ENCODE data around the gene AGPAT4.

AGPAT4 gene

DNA sequence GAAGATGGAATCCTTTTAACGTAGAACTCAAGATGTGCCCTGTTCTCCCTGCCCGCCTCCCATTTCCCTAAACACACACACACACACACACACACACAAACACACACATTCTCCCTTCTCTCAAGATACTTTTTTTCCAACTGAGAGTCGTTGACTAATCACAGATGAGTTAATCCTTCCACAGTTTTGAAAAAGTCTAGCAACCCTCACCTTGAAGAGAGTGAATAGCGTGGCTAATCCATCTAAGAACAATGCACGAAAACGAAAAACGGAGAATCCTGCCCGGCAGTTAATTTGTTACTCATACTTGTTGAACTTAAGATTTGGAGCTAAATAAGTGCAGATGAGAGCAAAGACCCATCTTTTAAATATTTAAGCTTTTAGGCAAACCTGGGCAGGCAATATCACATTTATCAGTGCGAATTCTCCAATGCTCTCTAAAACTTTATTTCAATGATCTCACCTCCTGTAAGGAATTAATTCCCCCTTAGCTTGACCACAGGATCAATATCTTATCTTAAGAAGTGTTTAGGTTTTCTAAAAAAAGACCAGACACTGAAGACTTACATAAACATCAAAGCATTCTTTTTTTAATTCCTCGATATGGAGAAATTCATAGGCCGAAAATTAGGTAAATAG is 1.1 kb downstream of the AGPAT4 start:
- H3K27ac Mint-ChIP-seq, result peak overlapping the region; percentile 94
- peaks cover 2% of the 10 kb centered on the region for H3K9me3 Mint-ChIP-seq
- peaks cover 2% of the 10 kb centered on the region for H3K36me3 Mint-ChIP-seq

DNA sequence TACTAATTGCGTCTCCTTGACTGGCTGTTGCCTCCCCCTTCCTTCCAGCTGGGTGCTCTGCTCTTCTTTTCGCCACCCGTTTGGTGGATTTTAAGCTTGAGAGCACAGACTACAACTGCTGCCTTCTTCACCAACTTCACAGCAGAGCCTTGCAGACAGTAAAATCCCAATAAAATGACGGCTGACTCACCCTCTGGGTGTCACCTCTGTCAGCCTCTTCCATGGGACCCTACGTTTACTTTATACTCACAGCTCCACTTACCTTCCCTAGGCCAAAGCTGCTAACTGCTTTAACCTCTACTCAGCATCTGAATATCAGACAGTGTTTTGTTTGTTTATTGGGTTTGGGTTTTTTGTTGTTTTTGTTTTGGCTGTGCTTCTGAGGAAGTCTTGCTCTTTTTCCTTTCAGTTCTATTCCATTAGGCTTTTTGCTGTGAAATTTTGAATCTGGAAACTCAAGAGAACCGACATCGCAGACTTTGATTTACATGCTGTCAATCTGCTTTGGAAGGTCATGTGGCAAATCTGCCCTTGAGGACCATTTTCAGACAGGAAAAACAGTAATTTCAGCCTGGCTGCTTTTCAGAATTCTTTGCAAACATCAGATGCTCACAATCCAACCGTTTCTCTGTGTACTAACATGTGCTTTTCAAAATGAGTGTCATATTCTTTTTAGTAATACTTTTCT is 2.4 kb downstream of the AGPAT4 start:
- H3K36me3 Mint-ChIP-seq, result peaks cover 2% of the 10 kb centered on the region
- H3K27me3 Mint-ChIP-seq, result peaks cover 14% of the 10 kb centered on the region
- H3K4me3 Mint-ChIP-seq, result no peak overlapping the region
- H3K4me1 Mint-ChIP-seq, result peaks cover 6% of the 10 kb centered on the region
- no peak overlapping the region for H3K27ac Mint-ChIP-seq
- ATAC-seq (ENCODE audit: low read depth), result no peak
- no peak for DNase-seq (ENCODE audit: low spot score in 2 of 2)
- H3K9me3 Mint-ChIP-seq, result peaks cover 2% of the 10 kb centered on the region

More for the DNA sequence above, 1.1 kb downstream of the AGPAT4 start:
- no peak for DNase-seq (ENCODE audit: low spot score in 2 of 2)
- Mint-ChIP-seq H3K4me3 (peak overlapping the region; percentile 69), H3K27me3 (peaks cover 14% of the 10 kb centered on the region), H3K4me1 (peaks cover 6% of the 10 kb centered on the region)
- no peak for ATAC-seq (ENCODE audit: low read depth)

DNA sequence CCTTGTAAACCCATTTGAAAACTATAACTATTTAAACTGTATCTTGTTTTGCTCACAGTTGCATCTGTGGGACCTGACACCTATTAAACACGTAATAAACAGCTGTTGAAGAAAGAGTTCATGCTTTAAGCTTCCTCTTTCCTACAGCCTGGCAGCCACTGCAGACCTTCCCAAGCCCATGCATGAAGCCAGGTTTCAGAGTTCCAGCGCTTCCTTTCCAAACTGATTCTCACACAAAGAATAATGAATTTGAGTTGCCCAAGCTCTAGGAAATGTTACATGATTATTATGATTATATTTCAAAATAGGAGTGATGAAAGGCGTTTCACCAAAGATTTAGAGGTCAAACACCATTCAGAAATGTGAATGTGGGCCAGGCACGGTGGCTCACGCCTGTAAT is 3.7 kb downstream of the AGPAT4 start:
- Mint-ChIP-seq H3K36me3 (peaks cover 2% of the 10 kb centered on the region), H3K27ac (no peak overlapping the region), H3K27me3 (peaks cover 10% of the 10 kb centered on the region), H3K9me3 (peaks cover 2% of the 10 kb centered on the region), H3K4me1 (peaks cover 6% of the 10 kb centered on the region), H3K4me3 (no peak overlapping the region)
- DNase-seq (ENCODE audit: low spot score in 2 of 2) (no peak), ATAC-seq (ENCODE audit: low read depth) (no peak)

DNA sequence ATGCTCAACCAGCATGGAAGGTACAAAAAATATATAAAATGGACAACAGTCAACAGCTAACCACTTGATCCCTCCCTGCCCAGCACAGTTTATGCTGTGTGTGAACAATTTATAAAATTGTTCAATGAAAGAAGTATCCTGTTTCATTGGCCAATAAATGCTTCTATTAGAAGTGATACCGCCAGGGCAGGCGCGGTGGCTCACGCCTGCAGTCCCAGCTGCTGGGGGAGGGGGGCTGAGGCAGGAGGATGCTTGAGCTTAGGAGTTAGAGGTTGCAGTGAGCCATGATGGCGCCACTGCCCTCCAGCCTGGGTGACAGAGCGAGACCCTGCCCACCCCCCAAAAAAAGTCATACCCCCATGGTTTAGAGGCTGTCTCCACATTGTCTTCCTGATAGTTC is 4.6 kb downstream of the AGPAT4 start:
- H3K4me1 Mint-ChIP-seq, result peaks cover 4% of the 10 kb centered on the region
- H3K27ac Mint-ChIP-seq, result no peak overlapping the region
- peaks cover 2% of the 10 kb centered on the region for H3K9me3 Mint-ChIP-seq
- ATAC-seq (ENCODE audit: low read depth) (no peak), DNase-seq (ENCODE audit: low spot score in 2 of 2) (no peak)
- peaks cover 8% of the 10 kb centered on the region for H3K27me3 Mint-ChIP-seq
- peaks cover 2% of the 10 kb centered on the region for H3K36me3 Mint-ChIP-seq
- no peak overlapping the region for H3K4me3 Mint-ChIP-seq

DNA sequence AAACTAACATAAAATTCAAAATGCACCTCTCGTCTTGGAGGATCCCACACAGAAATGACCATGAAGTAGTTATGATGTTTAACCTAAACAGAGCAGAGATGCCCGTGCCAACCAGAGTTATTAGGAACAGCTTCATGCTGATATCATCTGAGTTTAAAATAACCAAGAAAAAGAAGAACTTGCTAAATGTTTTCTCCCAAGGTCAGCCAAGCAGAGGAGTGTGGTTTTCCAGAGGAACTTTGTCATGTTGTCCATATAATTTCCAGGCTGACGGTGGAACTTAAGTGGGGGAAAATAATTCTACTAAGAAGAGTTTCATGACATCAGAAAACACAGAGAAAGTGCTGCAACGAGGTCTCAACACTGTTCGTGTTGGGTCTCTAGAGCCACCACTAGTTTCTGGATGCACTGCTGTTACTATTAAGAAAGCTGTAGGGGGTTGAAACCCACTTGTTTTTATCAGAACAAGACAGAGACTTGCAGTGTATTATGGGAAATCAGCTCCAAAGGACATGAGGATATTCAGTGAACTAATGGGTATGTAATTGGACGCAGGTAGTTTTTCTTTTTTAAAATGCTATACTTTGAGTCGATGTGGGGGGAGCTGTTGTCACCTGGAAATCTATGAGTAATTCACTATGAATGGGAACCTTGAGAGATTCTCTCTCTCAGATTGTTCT is 5.2 kb downstream of the AGPAT4 start:
- H3K27me3 Mint-ChIP-seq, result peaks cover 8% of the 10 kb centered on the region
- DNase-seq (ENCODE audit: low spot score in 2 of 2), result no peak
- H3K4me3 Mint-ChIP-seq, result no peak overlapping the region
- peaks cover 2% of the 10 kb centered on the region for H3K9me3 Mint-ChIP-seq
- peaks cover 2% of the 10 kb centered on the region for H3K36me3 Mint-ChIP-seq
- H3K4me1 Mint-ChIP-seq, result peaks cover 3% of the 10 kb centered on the region
- no peak for ATAC-seq (ENCODE audit: low read depth)
- no peak overlapping the region for H3K27ac Mint-ChIP-seq

DNA sequence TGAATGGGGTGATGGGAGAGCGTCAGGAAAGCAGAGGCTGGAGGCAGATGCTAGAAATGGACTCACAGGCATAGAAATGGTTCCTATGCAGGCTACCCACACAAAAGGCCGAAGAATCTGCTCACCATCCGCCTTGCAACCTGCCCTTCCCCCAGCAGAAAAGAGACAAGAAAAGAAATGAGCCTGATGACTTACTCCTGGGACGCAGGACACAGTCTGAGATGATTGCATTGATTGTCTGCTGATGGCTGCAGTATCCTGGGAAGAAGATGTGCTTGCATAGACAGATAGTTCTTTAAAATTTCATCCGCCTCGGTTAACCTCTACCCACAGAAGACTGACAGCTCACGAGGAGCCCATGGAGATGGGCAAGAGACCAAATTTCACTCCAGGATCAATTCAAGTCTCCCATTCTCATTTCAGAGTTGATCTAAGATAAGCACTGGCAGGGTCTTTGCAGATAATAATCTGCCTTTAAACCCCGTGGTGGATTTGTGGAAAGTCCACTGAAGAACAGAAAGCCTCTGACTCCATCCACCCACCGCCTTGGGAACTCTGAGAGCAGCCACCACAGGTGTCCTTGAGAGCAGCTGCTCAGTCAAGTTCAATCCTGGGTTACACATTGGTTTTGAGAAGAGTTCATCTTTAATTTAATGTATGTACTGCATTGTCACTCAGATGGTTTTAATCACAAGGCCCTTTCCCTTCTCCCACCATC is 7.2 kb downstream of the AGPAT4 start:
- H3K27me3 Mint-ChIP-seq, result peaks cover 6% of the 10 kb centered on the region
- DNase-seq (ENCODE audit: low spot score in 2 of 2) (no peak), ATAC-seq (ENCODE audit: low read depth) (no peak)
- no peaks in the 10 kb centered on the region for H3K4me1 Mint-ChIP-seq
- peaks cover 2% of the 10 kb centered on the region for H3K9me3 Mint-ChIP-seq
- H3K36me3 Mint-ChIP-seq, result peaks cover 2% of the 10 kb centered on the region
- no peak overlapping the region for H3K4me3 Mint-ChIP-seq
- H3K27ac Mint-ChIP-seq, result no peak overlapping the region

DNA sequence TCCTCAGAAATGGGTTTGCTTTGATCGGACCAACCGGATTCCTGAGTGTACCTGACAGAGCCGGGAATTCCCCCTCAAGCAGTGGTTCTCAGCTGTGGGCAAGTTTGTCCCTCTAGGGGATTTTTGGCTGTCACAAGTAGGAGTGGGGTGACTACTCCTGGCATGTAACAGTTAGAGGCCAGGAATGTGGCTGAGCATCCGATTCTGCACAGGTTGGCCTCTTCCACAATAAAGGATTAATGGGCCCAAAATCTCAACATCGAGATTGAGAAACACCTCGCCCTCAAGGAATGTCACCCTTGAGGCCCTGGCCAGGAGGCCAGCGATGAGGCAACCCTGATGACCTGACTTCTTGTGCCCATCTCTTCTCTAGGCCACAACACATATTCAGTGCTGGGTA is 7.9 kb downstream of the AGPAT4 start:
- H3K27ac Mint-ChIP-seq, result no peak overlapping the region
- no peak for ATAC-seq (ENCODE audit: low read depth)
- peaks cover 3% of the 10 kb centered on the region for H3K36me3 Mint-ChIP-seq
- H3K27me3 Mint-ChIP-seq, result peaks cover 3% of the 10 kb centered on the region
- no peak for DNase-seq (ENCODE audit: low spot score in 2 of 2)
- peaks cover 2% of the 10 kb centered on the region for H3K9me3 Mint-ChIP-seq
- H3K4me1 Mint-ChIP-seq, result no peaks in the 10 kb centered on the region
- no peak overlapping the region for H3K4me3 Mint-ChIP-seq

DNA sequence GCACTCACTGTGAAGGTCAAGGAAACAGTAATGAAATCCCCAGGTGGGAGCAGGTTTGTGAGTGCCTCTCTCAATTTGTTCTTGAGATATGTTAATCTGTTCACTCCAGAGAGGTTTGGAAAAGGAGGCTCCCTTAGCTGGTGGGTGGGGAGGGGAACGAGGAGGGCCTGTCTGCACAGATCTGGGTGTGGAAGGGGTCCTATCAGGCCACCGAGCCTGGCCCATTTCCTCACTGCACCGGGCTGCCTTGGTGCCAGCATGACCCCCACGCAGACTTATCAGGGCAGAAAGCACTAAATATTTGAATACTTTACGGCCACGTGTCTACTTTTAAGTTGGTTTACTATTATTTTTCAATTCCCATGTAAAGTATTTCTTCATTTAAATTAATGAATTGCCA is 8.3 kb downstream of the AGPAT4 start:
- H3K27me3 Mint-ChIP-seq, result peaks cover 2% of the 10 kb centered on the region
- no peak for ATAC-seq (ENCODE audit: low read depth)
- no peaks in the 10 kb centered on the region for H3K4me1 Mint-ChIP-seq
- H3K4me3 Mint-ChIP-seq, result no peak overlapping the region
- peaks cover 2% of the 10 kb centered on the region for H3K9me3 Mint-ChIP-seq
- H3K27ac Mint-ChIP-seq, result no peak overlapping the region
- no peak for DNase-seq (ENCODE audit: low spot score in 2 of 2)
- peaks cover 4% of the 10 kb centered on the region for H3K36me3 Mint-ChIP-seq

DNA sequence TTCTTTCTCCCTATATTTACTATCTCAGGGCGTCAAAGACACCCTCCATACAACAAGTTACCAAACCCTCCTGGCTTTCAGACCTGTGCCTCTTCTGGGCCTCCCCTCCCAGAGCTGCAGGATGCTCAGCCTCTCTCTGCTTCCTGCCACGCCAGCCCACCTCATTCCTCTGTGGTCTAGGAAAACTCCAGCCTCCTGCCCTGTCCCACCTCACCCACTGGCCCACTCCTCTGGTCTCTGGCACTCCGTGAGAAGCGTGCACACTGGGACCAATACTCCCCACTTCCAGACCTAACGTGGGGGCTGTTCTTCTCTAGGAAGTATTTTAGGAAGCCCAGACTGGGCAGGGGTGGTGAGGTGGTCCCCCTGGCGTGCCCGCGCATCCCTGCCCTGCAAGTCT is 9.7 kb downstream of the AGPAT4 start:
- no peaks in the 10 kb centered on the region for H3K27me3 Mint-ChIP-seq

DNA sequence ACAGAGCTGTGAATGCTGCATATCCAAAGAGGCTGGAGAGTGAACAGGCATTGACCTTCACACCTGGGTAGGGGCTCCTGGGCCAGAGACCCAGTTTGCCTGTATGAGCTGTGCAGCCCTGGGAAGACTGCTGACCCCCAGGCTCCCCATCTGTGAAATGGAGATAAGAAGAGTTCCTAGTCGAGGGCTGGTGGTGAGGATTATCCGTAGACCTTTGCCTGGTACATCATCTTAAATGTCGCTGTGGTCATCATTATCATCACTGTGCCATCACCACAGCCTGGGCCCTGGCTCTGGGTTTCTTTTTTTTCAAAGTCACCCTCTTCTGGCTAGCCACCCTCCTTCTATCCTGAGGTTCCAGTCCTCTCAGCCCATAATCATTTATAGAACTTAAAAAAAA is 12.0 kb downstream of the AGPAT4 start:
- no peaks in the 10 kb centered on the region for H3K9me3 Mint-ChIP-seq
- H3K36me3 Mint-ChIP-seq, result peaks cover 2% of the 10 kb centered on the region
- H3K4me1 Mint-ChIP-seq, result no peaks in the 10 kb centered on the region
- no peaks in the 10 kb centered on the region for H3K27me3 Mint-ChIP-seq
- no peak overlapping the region for H3K27ac Mint-ChIP-seq
- DNase-seq (ENCODE audit: low spot score in 2 of 2), result no peak
- no peak overlapping the region for H3K4me3 Mint-ChIP-seq
- ATAC-seq (ENCODE audit: low read depth), result no peak

More for the DNA sequence above, 9.7 kb downstream of the AGPAT4 start:
- Mint-ChIP-seq H3K4me3 (no peak overlapping the region), H3K4me1 (no peaks in the 10 kb centered on the region), H3K36me3 (peaks cover 2% of the 10 kb centered on the region), H3K27ac (no peak overlapping the region), H3K9me3 (no peaks in the 10 kb centered on the region)
- DNase-seq (ENCODE audit: low spot score in 2 of 2) (no peak), ATAC-seq (ENCODE audit: low read depth) (no peak)

DNA sequence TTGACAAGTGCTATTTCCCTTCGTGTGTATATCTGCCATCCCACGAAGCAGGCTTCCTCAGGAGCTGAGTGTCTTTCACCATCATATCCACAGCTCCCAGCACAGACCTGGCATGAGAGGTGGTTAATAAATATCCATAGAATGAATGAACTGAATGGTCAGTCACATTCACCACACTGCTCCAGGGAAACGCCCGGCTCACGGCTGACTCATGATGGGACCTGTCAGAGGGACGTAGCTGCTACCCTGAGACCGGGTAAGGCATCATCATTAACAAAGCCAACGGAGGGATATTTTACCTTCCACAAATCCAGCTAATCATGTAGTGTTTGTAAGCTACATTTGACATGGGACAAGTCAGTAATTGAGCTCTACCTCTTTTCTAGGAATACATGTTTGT is 12.5 kb downstream of the AGPAT4 start:
- H3K27me3 Mint-ChIP-seq, result no peaks in the 10 kb centered on the region
- H3K4me3 Mint-ChIP-seq, result no peak overlapping the region
- no peak overlapping the region for H3K27ac Mint-ChIP-seq
- no peaks in the 10 kb centered on the region for H3K9me3 Mint-ChIP-seq
- no peak for ATAC-seq (ENCODE audit: low read depth)
- no peaks in the 10 kb centered on the region for H3K4me1 Mint-ChIP-seq
- no peak for DNase-seq (ENCODE audit: low spot score in 2 of 2)
- H3K36me3 Mint-ChIP-seq, result peaks cover 2% of the 10 kb centered on the region

DNA sequence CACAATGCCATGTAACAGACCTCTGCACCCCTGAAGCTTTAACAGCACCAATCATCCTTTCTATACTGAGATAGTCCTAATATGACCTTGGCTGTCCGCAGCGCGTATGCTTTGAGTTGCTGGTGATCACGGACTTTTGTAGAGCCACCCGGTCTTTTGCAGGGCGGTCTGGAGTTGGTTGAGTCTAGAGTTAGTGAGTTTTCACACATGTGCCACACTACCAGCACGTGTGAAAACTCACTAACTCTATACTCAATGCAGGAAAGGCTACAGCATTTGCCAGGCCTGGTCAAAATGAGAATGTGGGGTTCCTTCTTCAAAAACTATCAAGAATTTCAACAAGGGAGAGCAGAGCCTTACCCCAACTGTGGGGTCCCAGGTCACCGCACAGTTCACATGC is 14.6 kb downstream of the AGPAT4 start:
- H3K27me3 Mint-ChIP-seq, result no peaks in the 10 kb centered on the region
- H3K4me1 Mint-ChIP-seq, result no peaks in the 10 kb centered on the region
- ATAC-seq (ENCODE audit: low read depth) (no peak), DNase-seq (ENCODE audit: low spot score in 2 of 2) (no peak)
- H3K27ac Mint-ChIP-seq, result no peak overlapping the region
- peaks cover 2% of the 10 kb centered on the region for H3K36me3 Mint-ChIP-seq
- H3K9me3 Mint-ChIP-seq, result no peaks in the 10 kb centered on the region
- H3K4me3 Mint-ChIP-seq, result no peak overlapping the region

DNA sequence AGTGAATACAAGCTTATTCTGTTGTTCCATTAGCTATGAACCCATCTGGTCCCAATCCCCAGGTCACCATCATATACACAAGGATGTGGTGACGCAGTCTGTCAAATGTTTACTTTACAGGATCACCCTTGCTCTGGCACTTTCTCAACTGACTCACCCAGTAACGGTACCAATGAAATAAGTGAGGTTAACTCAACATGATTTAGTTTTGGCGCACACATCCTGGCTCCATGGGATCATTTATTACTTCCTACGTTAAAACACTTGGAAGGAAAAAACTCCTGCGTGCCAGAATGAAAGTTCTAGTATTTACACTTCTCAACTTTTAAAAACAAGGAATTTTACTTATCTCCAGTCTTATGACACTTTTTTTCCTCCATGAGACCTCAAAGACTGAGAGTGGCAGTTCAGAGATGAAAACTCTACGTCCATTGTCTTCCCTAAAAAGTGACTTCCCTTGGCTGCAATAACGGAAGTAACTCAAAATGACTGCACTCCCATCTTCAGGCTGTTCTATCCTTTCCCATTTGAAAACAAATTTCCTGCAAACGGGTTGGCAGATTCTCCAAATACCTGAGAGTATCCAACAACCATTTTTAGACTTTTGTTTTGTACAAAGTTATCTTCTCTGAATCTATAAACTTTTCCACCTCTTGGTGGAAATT is 15.9 kb downstream of the AGPAT4 start:
- no peaks in the 10 kb centered on the region for H3K9me3 Mint-ChIP-seq
- H3K36me3 Mint-ChIP-seq, result peaks cover 2% of the 10 kb centered on the region
- DNase-seq (ENCODE audit: low spot score in 2 of 2) (no peak), ATAC-seq (ENCODE audit: low read depth) (no peak)
- no peaks in the 10 kb centered on the region for H3K27me3 Mint-ChIP-seq
- H3K27ac Mint-ChIP-seq, result no peak overlapping the region
- no peak overlapping the region for H3K4me3 Mint-ChIP-seq
- H3K4me1 Mint-ChIP-seq, result no peaks in the 10 kb centered on the region

DNA sequence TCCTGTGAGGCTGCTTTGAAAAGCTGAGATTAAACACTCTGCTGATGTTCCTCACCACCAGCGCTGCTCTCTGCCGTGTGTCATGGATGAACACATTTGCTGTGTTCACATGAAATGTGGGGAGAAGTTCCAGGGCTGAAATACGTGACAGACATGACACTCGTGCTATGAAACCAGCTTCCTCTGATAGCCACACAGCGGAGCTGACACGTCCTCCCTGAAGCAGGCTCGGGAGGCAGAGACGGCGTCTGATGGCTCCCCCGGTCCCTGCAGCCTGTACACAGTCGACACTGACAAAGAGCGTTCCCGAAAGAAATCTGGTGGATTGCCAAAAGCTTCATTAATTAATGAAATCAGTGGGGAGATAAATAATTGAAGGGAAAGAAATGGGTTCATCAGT is 17.5 kb downstream of the AGPAT4 start:
- Mint-ChIP-seq H3K9me3 (no peaks in the 10 kb centered on the region), H3K4me1 (no peaks in the 10 kb centered on the region), H3K27ac (no peak overlapping the region), H3K4me3 (no peak overlapping the region), H3K27me3 (no peaks in the 10 kb centered on the region), H3K36me3 (peaks cover 2% of the 10 kb centered on the region)
- no peak for ATAC-seq (ENCODE audit: low read depth)
- DNase-seq (ENCODE audit: low spot score in 2 of 2), result no peak
